MCF 10A (cell line): ENCODE measurements around the gene HECTD2. TPM values are rescaled to one million over a fixed set of nuclear protein-coding genes. Genes with fewer than 3 reads are reported as not detected.

Source experiments
- BruUV-seq: library from RNA; stranded (reverse); fragments of 400-500 nt; replicated peaks from 2 replicates; lab custom pipeline; 2021; lab: Mats Ljungman, UMichigan
- CTCF ChIA-PET: fragments of 300-600 bp; sonication (Branson Sonifier 250); formaldehyde crosslinking; extraction: SDS; loops from one replicate; lab custom pipeline; 2021; ENCODE audit warnings: antibody characterized with exemption, inconsistent platforms; lab: Yijun Ruan, JAX
- POLR2A ChIA-PET: fragments of 300-600, 350-650 bp; sonication (Branson Sonifier 250); formaldehyde crosslinking; extraction: SDS; loops from one replicate; lab custom pipeline; 2020; ENCODE audit warnings: antibody characterized with exemption, inconsistent platforms; lab: Yijun Ruan, JAX
- DNase-seq: peaks from one replicate; pipeline ENCODE4 v3.0.0-alpha.2; 2018; ENCODE audit not compliant: unreplicated experiment
- H3K27ac Mint-ChIP-seq: one replicate; pipeline ENCODE4 v1.8.0; 2022; ENCODE audit warnings: mild to moderate bottlenecking, low read depth, mixed read lengths; ENCODE audit not compliant: unreplicated experiment
- H3K27me3 Mint-ChIP-seq: one replicate; pipeline ENCODE4 v1.8.0; 2022; ENCODE audit warnings: mixed read lengths; ENCODE audit not compliant: insufficient read depth, unreplicated experiment
- H3K36me3 Mint-ChIP-seq: one replicate; pipeline ENCODE4 v1.8.0; 2022; ENCODE audit warnings: mild to moderate bottlenecking, moderate library complexity, mixed read lengths; ENCODE audit not compliant: insufficient read depth, unreplicated experiment
- H3K4me1 Mint-ChIP-seq: one replicate; pipeline ENCODE4 v1.8.0; 2022; ENCODE audit warnings: mixed read lengths; ENCODE audit not compliant: insufficient read depth, unreplicated experiment
- H3K4me3 Mint-ChIP-seq: one replicate; pipeline ENCODE4 v1.8.0; 2022; ENCODE audit warnings: mild to moderate bottlenecking, moderate library complexity, mixed read lengths; ENCODE audit not compliant: unreplicated experiment
- H3K9me3 Mint-ChIP-seq: one replicate; pipeline ENCODE4 v1.8.0; 2022; ENCODE audit warnings: mixed read lengths; ENCODE audit not compliant: unreplicated experiment
- CTCF ChIP-seq: fragments of 200-600 bp; IDR thresholded peaks from one replicate; pipeline ENCODE4 v1.8.0; 2022; ENCODE audit warnings: antibody characterized with exemption, mild to moderate bottlenecking; ENCODE audit not compliant: unreplicated experiment
- intact Hi-C: fragments of 100-400 bp; cut with micrococcal nuclease; formaldehyde crosslinking; loops from 2 replicates; pipeline ENCODE4 v1.14.1; 2022
- total RNA-seq: library from RNA; stranded (reverse); gene quantifications from 2 replicates; pipeline ENCODE4 v1.2.3, GENCODE V29; 2022

HECTD2 gene
- total RNA-seq, 1 experiment from 2014 or later = 5.9 TPM

GRCh38 chr10:91460681-91461080, 50.5 kb downstream of the HECTD2 start:
- POLR2A ChIA-PET = no interaction called here

GRCh38 chr10:91462423-91462822, 52.3 kb downstream of the HECTD2 start:
- no peak for TF ChIP-seq CTCF
- Mint-ChIP-seq H3K9me3 (no peaks in the 10 kb centered on the region), H3K4me3 (no peak overlapping the region), H3K4me1 (no peaks in the 10 kb centered on the region), H3K27ac (no peak overlapping the region), H3K36me3 (peaks cover 30% of the 10 kb centered on the region), H3K27me3 (no peaks in the 10 kb centered on the region)
- ChIA-PET CTCF (no interaction called here), POLR2A (no interaction called here)
- intact Hi-C loops = no loop called here
- no TSS peak for BruUV-seq
- DNase-seq = peak; percentile 1

More at GRCh38 chr10:91460681-91461080, 50.5 kb downstream of the HECTD2 start:
- Mint-ChIP-seq H3K4me1 (no peaks in the 10 kb centered on the region), H3K4me3 (no peak overlapping the region), H3K36me3 (peaks cover 19% of the 10 kb centered on the region), H3K27me3 (no peaks in the 10 kb centered on the region), H3K9me3 (no peaks in the 10 kb centered on the region), H3K27ac (no peak overlapping the region)
- no peak for TF ChIP-seq CTCF
- intact Hi-C loops = no loop called here
- no peak for DNase-seq
- CTCF ChIA-PET = no interaction called here
- BruUV-seq = no TSS peak

- no peak overlapping the region for H3K4me3 Mint-ChIP-seq
- no peak overlapping the region for H3K27ac Mint-ChIP-seq
- no peaks in the 10 kb centered on the region for H3K4me1 Mint-ChIP-seq
- peaks cover 11% of the 10 kb centered on the region for H3K9me3 Mint-ChIP-seq
- POLR2A ChIA-PET = no interaction called here
- DNase-seq = no peak
- no peaks in the 10 kb centered on the region for H3K27me3 Mint-ChIP-seq
- CTCF ChIA-PET = no interaction called here
- intact Hi-C loops = no loop called here
- no peak for TF ChIP-seq CTCF
- no TSS peak for BruUV-seq
- H3K36me3 Mint-ChIP-seq = peaks cover 30% of the 10 kb centered on the region
Observed at GRCh38 chr10:91464500-91464899, 54.4 kb downstream of the HECTD2 start.

GRCh38 chr10:91465261-91465660, 55.1 kb downstream of the HECTD2 start:
- peaks cover 30% of the 10 kb centered on the region for H3K36me3 Mint-ChIP-seq
- no peaks in the 10 kb centered on the region for H3K4me1 Mint-ChIP-seq
- ChIA-PET CTCF (interaction anchor here (0.5 to 0.8 kb wide), 3 partner anchors 45 to 278 kb away, joined by 3 to 4 read pairs (median 3); no protein-coding TSS in a partner anchor), POLR2A (no interaction called here)
- no peak for TF ChIP-seq CTCF
- intact Hi-C loops = no loop called here
- H3K4me3 Mint-ChIP-seq = no peak overlapping the region
- no peak for DNase-seq
- H3K27me3 Mint-ChIP-seq = no peaks in the 10 kb centered on the region
- no peak overlapping the region for H3K27ac Mint-ChIP-seq
- H3K9me3 Mint-ChIP-seq = peaks cover 19% of the 10 kb centered on the region
- BruUV-seq = no TSS peak
